Stomach (tissue), 4 donors: Measurements from ENCODE around the gene FBRSL1.

Source experiments
- EP300 ChIP-seq: sonication (generic); formaldehyde crosslinking; IDR thresholded peaks from one replicate; pipeline ENCODE4 v1.6.1; 2017; ENCODE audit warnings: antibody characterized with exemption
- POLR2A ChIP-seq, 4 donors: fragments of 450-650 bp; IDR thresholded peaks; one replicate each; pipeline ENCODE4 v1.6.1; 2016; ENCODE audit warnings: antibody characterized with exemption in 4 of 4, control low read depth in 2 of 4, mild to moderate bottlenecking in 1 of 4, moderate library complexity in 1 of 4
- TF ChIP-seq, protein P1 (sequence below), 7 experiments: fragments of 450-650 bp in 4 of 7; fragments of 200-600 bp in 3 of 7; sonication (generic) in 3 of 7; IDR thresholded peaks; one replicate each; pipeline ENCODE4 v1.5.1; 2016 to 2019; ENCODE audit warnings: antibody characterized with exemption in 7 of 7, control low read depth in 2 of 7, mild to moderate bottlenecking in 1 of 7

DNA sequence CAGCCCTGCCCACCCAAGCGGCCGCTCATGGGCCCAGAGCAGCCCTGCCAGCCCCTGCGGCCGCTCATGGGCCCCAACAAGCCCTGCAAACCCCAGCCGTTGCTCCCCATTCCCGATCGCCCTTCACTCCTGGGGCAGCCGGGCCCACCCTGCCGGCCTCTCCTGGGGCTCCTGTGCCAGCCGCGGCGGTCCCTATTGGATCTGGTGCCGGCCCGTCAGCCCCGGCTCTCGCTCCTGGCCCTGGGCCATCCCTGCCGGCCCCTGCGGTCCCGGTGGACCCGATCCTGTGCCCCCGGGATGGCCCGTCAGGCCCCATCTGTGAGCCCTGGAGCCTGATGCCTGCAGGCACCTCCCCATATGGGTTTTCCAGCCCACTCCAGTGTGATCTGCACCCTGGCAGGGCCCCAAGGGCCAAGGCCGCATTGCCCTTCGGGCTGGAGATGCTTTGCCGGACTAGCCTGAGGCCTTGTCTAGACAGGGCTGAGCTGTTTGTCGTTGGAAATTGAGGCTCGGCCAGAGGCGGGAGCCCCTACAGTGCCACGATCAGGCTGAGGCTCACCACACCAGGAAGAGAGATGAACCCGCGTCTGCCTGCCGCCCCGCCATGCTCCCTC, 20.3 kb downstream of the FBRSL1 start:
- TF ChIP-seq, protein P1, sequence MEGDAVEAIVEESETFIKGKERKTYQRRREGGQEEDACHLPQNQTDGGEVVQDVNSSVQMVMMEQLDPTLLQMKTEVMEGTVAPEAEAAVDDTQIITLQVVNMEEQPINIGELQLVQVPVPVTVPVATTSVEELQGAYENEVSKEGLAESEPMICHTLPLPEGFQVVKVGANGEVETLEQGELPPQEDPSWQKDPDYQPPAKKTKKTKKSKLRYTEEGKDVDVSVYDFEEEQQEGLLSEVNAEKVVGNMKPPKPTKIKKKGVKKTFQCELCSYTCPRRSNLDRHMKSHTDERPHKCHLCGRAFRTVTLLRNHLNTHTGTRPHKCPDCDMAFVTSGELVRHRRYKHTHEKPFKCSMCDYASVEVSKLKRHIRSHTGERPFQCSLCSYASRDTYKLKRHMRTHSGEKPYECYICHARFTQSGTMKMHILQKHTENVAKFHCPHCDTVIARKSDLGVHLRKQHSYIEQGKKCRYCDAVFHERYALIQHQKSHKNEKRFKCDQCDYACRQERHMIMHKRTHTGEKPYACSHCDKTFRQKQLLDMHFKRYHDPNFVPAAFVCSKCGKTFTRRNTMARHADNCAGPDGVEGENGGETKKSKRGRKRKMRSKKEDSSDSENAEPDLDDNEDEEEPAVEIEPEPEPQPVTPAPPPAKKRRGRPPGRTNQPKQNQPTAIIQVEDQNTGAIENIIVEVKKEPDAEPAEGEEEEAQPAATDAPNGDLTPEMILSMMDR (IDR thresholded peaks at IDR 0.05), result no peak
- TF ChIP-seq EP300, result no peak
- TF ChIP-seq POLR2A (IDR thresholded peaks at IDR 0.05), result no peak
